HL-60 (cell line): ENCODE measurements around the gene EHF.
"Not testable (repeated sequence)": the region's sequence is repeated elsewhere in the genome, so short reads cannot be mapped to it uniquely, and the experiment has no call there.

Source experiments
- TF ChIP-seq, protein P1 (sequence below): IDR thresholded peaks from one replicate; pipeline ENCODE4 v1.5.1; 2011; ENCODE audit warnings: low read length, control low read depth, inconsistent platforms; ENCODE audit not compliant: insufficient read depth
- TF ChIP-seq, protein P2 (sequence below): IDR thresholded peaks from 2 replicates; pipeline ENCODE4 v1.6.1; 2012; ENCODE audit warnings: low read depth; ENCODE audit not compliant: insufficient replicate concordance

DNA sequence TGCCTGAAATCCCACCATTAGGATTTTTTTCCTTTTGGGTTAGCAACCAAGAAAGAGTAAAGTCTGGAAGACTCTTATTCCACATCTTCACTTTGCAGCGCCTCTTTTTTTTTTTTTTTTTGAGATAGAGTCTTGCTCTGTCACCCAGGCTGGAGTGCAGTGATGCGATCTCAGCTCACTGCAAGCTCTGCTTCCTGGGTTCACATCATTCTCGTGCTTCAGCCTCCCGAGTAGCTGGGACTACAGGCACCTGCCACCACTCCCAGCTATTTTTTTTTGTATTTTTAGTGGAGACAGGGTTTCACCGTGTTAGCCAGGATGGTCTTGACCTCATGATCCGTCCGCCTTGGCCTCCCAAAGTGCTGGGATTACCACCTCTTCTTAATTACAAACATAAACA is 31.7 kb upstream of the EHF start:
- TF ChIP-seq, protein P1, sequence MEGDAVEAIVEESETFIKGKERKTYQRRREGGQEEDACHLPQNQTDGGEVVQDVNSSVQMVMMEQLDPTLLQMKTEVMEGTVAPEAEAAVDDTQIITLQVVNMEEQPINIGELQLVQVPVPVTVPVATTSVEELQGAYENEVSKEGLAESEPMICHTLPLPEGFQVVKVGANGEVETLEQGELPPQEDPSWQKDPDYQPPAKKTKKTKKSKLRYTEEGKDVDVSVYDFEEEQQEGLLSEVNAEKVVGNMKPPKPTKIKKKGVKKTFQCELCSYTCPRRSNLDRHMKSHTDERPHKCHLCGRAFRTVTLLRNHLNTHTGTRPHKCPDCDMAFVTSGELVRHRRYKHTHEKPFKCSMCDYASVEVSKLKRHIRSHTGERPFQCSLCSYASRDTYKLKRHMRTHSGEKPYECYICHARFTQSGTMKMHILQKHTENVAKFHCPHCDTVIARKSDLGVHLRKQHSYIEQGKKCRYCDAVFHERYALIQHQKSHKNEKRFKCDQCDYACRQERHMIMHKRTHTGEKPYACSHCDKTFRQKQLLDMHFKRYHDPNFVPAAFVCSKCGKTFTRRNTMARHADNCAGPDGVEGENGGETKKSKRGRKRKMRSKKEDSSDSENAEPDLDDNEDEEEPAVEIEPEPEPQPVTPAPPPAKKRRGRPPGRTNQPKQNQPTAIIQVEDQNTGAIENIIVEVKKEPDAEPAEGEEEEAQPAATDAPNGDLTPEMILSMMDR: not testable (repeated sequence)
- TF ChIP-seq, protein P2, sequence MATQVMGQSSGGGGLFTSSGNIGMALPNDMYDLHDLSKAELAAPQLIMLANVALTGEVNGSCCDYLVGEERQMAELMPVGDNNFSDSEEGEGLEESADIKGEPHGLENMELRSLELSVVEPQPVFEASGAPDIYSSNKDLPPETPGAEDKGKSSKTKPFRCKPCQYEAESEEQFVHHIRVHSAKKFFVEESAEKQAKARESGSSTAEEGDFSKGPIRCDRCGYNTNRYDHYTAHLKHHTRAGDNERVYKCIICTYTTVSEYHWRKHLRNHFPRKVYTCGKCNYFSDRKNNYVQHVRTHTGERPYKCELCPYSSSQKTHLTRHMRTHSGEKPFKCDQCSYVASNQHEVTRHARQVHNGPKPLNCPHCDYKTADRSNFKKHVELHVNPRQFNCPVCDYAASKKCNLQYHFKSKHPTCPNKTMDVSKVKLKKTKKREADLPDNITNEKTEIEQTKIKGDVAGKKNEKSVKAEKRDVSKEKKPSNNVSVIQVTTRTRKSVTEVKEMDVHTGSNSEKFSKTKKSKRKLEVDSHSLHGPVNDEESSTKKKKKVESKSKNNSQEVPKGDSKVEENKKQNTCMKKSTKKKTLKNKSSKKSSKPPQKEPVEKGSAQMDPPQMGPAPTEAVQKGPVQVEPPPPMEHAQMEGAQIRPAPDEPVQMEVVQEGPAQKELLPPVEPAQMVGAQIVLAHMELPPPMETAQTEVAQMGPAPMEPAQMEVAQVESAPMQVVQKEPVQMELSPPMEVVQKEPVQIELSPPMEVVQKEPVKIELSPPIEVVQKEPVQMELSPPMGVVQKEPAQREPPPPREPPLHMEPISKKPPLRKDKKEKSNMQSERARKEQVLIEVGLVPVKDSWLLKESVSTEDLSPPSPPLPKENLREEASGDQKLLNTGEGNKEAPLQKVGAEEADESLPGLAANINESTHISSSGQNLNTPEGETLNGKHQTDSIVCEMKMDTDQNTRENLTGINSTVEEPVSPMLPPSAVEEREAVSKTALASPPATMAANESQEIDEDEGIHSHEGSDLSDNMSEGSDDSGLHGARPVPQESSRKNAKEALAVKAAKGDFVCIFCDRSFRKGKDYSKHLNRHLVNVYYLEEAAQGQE: not testable (repeated sequence)
